Osteoblast (primary cell): ENCODE measurements around the gene SMAD5. TPM values are rescaled to one million over a fixed set of nuclear protein-coding genes. Genes with fewer than 3 reads are reported as not detected.

Experiments
- DNase-seq: peaks from one replicate; pipeline ENCODE4 v3.0.0; 2011; ENCODE audit warnings: low spot score, mixed read lengths; ENCODE audit not compliant: insufficient read length; ENCODE audit errors: missing footprints
- H2AFZ ChIP-seq: 2 replicates; pipeline ENCODE4 v1.6.0; 2011; ENCODE audit warnings: mild to moderate bottlenecking, low read length
- H3K27ac ChIP-seq: 2 replicates; pipeline ENCODE4 v1.5.1; 2011; ENCODE audit warnings: mild to moderate bottlenecking, low read depth, low read length, moderate library complexity
- H3K27me3 ChIP-seq: 2 replicates; pipeline ENCODE4 v1.6.0; 2012; ENCODE audit warnings: mild to moderate bottlenecking, control low read depth, inconsistent platforms, low read length, moderate library complexity; ENCODE audit not compliant: insufficient read depth
- H3K36me3 ChIP-seq: 2 replicates; pipeline ENCODE4 v1.5.1; 2011; ENCODE audit warnings: mild to moderate bottlenecking, low read length, control low read depth, moderate library complexity; ENCODE audit not compliant: insufficient read depth
- H3K4me1 ChIP-seq: 2 replicates; pipeline ENCODE4 v1.5.1; 2011; ENCODE audit warnings: mild to moderate bottlenecking, low read length, control low read depth, moderate library complexity; ENCODE audit not compliant: insufficient read depth
- H3K4me2 ChIP-seq: 2 replicates; pipeline ENCODE4 v1.6.0; 2011; ENCODE audit warnings: mild to moderate bottlenecking, low read length; ENCODE audit not compliant: insufficient read depth
- H3K4me3 ChIP-seq: fragments of 200-600 bp; sonication (generic); 3 replicates; pipeline ENCODE4 v1.5.1; 2012; ENCODE audit warnings: mild to moderate bottlenecking, low read length, inconsistent platforms; ENCODE audit not compliant: insufficient read depth
- H3K79me2 ChIP-seq: 2 replicates; pipeline ENCODE4 v1.6.0; 2012; ENCODE audit warnings: mild to moderate bottlenecking, low read length, control low read depth, inconsistent platforms; ENCODE audit not compliant: insufficient read depth
- H3K9me3 ChIP-seq: 2 replicates; pipeline ENCODE4 v1.5.1; 2011; ENCODE audit warnings: low read depth, low read length, control low read depth
- H4K20me1 ChIP-seq: 2 replicates; pipeline ENCODE4 v1.6.0; 2012; ENCODE audit warnings: mild to moderate bottlenecking, low read length, control low read depth; ENCODE audit not compliant: insufficient read depth
- total RNA-seq: library from RNA; depleted of rRNA; stranded (reverse); fragments of >200 nt; gene quantifications from 2 replicates; pipeline ENCODE4 v1.2.3, GENCODE V29; 2012
- TF ChIP-seq, protein P1 (sequence below): IDR thresholded peaks from 2 replicates; pipeline ENCODE4 v1.5.1; 2011; ENCODE audit warnings: mild to moderate bottlenecking, low read depth, low read length, moderate library complexity; ENCODE audit errors: extremely low read depth

SMAD5 gene
- total RNA-seq, 1 donor: 58.6 TPM

DNA sequence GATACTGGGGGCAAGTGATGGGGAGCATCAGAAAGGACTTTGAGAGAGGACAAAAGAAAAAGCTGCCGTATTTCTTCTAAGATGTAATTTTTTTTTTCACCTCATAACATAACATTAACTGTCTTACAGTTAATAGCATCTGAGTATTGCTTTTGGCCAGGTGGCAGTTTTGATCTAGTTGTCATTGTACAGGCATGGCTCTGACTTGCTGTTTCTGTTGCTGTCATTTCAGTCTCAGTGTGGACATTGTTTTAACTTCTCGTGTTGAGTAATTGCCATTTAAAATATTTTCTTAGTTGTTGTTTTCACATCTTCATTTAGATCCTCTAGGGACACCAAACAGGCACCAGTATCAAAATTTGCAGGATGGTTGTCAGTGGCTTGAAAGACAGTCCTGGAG, 12.4 kb downstream of the SMAD5 start:
- Histone ChIP-seq H3K36me3 (peaks cover under 1% of the 10 kb centered on the region), H3K4me1 (peaks cover 10% of the 10 kb centered on the region), H3K4me3 (no peak overlapping the region), H4K20me1 (peaks cover 73% of the 10 kb centered on the region), H3K4me2 (no peak overlapping the region), H3K9me3 (no peaks in the 10 kb centered on the region), H3K79me2 (peaks cover 99% of the 10 kb centered on the region), H2AFZ (no peak overlapping the region), H3K27ac (no peak overlapping the region), H3K27me3 (no peaks in the 10 kb centered on the region)
- DNase-seq: no peak
- TF ChIP-seq, protein P1, sequence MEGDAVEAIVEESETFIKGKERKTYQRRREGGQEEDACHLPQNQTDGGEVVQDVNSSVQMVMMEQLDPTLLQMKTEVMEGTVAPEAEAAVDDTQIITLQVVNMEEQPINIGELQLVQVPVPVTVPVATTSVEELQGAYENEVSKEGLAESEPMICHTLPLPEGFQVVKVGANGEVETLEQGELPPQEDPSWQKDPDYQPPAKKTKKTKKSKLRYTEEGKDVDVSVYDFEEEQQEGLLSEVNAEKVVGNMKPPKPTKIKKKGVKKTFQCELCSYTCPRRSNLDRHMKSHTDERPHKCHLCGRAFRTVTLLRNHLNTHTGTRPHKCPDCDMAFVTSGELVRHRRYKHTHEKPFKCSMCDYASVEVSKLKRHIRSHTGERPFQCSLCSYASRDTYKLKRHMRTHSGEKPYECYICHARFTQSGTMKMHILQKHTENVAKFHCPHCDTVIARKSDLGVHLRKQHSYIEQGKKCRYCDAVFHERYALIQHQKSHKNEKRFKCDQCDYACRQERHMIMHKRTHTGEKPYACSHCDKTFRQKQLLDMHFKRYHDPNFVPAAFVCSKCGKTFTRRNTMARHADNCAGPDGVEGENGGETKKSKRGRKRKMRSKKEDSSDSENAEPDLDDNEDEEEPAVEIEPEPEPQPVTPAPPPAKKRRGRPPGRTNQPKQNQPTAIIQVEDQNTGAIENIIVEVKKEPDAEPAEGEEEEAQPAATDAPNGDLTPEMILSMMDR: no peak

DNA sequence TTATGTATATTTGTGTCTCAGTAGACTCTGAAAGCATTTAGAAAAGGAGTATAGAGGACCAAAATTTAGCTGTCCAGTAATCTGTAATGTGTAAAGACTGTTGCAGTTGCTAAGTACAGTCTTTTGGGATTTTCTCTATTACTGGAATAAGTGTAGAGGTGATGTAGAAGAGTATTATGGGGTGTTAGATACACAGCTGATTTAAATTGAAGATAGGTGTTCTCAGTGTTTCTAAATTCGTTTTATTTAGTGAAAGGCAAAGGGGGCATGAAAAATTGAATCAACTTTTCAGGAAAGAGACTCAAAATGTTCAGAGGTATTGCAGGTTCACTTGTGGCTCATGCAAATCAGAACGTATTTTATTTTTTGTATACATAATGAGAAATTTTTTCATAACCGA, 13.6 kb downstream of the SMAD5 start:
- no peaks in the 10 kb centered on the region for H3K9me3 ChIP-seq
- H2AFZ ChIP-seq: no peak overlapping the region
- peaks cover 67% of the 10 kb centered on the region for H4K20me1 ChIP-seq
- DNase-seq: no peak
- H3K27me3 ChIP-seq: no peaks in the 10 kb centered on the region
- peaks cover 3% of the 10 kb centered on the region for H3K36me3 ChIP-seq
- no peak overlapping the region for H3K27ac ChIP-seq
- TF ChIP-seq, protein P1: no peak
- no peak overlapping the region for H3K4me3 ChIP-seq
- H3K79me2 ChIP-seq: peaks cover 98% of the 10 kb centered on the region
- H3K4me1 ChIP-seq: peaks cover 10% of the 10 kb centered on the region
- H3K4me2 ChIP-seq: no peak overlapping the region

DNA sequence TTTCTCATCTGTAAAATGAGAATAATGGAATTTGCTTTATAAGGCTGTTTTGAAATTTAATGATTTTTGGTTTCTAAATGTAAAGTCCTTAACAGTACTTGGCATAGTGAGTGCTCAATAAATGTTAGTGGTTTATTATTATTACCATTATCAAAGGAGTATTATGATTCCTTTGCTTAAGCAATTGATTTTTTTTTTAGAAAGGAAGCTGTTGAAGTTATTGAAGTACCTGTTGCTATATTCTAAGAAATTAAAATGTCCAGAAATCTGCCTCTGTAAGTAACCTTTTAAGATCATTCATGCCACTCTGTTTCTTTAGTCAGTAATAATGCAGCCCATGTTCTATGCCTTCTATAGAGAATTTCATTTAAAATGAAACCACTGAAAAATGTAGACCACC, 15.0 kb downstream of the SMAD5 start:
- Histone ChIP-seq H4K20me1 (peaks cover 67% of the 10 kb centered on the region), H2AFZ (no peak overlapping the region), H3K9me3 (no peaks in the 10 kb centered on the region), H3K27me3 (no peaks in the 10 kb centered on the region), H3K4me3 (no peak overlapping the region), H3K4me2 (no peak overlapping the region), H3K27ac (no peak overlapping the region), H3K36me3 (peaks cover 8% of the 10 kb centered on the region), H3K4me1 (peaks cover 7% of the 10 kb centered on the region), H3K79me2 (peaks cover 98% of the 10 kb centered on the region)
- DNase-seq: no peak
- TF ChIP-seq, protein P1: no peak

GRCh38 chr5:136149891-136150290, 17.2 kb downstream of the SMAD5 start:
- DNase-seq: no peak
- H4K20me1 ChIP-seq: peaks cover 56% of the 10 kb centered on the region

More at GRCh38 chr5:136149891-136150290, 17.2 kb downstream of the SMAD5 start:
- peaks cover 97% of the 10 kb centered on the region for H3K79me2 ChIP-seq
- no peaks in the 10 kb centered on the region for H3K27me3 ChIP-seq
- H2AFZ ChIP-seq: no peak overlapping the region
- no peak overlapping the region for H3K27ac ChIP-seq
- TF ChIP-seq, protein P1: no peak
- H3K36me3 ChIP-seq: peaks cover 24% of the 10 kb centered on the region
- no peaks in the 10 kb centered on the region for H3K9me3 ChIP-seq
- H3K4me2 ChIP-seq: no peak overlapping the region
- no peaks in the 10 kb centered on the region for H3K4me1 ChIP-seq
- no peak overlapping the region for H3K4me3 ChIP-seq
